ENCODE results near the gene KAT6B. TPM values are rescaled to one million over a fixed set of nuclear protein-coding genes. Genes with fewer than 3 reads are reported as not detected.

Gene KAT6B
- total and polyA plus RNA-seq, 10 of the 15 experiments (the other 5 are each of a cell fraction or from before 2014, with no cell fraction given), result 2.7 to 22.6 (median 15.7) TPM

- TF ChIP-seq, protein P1, sequence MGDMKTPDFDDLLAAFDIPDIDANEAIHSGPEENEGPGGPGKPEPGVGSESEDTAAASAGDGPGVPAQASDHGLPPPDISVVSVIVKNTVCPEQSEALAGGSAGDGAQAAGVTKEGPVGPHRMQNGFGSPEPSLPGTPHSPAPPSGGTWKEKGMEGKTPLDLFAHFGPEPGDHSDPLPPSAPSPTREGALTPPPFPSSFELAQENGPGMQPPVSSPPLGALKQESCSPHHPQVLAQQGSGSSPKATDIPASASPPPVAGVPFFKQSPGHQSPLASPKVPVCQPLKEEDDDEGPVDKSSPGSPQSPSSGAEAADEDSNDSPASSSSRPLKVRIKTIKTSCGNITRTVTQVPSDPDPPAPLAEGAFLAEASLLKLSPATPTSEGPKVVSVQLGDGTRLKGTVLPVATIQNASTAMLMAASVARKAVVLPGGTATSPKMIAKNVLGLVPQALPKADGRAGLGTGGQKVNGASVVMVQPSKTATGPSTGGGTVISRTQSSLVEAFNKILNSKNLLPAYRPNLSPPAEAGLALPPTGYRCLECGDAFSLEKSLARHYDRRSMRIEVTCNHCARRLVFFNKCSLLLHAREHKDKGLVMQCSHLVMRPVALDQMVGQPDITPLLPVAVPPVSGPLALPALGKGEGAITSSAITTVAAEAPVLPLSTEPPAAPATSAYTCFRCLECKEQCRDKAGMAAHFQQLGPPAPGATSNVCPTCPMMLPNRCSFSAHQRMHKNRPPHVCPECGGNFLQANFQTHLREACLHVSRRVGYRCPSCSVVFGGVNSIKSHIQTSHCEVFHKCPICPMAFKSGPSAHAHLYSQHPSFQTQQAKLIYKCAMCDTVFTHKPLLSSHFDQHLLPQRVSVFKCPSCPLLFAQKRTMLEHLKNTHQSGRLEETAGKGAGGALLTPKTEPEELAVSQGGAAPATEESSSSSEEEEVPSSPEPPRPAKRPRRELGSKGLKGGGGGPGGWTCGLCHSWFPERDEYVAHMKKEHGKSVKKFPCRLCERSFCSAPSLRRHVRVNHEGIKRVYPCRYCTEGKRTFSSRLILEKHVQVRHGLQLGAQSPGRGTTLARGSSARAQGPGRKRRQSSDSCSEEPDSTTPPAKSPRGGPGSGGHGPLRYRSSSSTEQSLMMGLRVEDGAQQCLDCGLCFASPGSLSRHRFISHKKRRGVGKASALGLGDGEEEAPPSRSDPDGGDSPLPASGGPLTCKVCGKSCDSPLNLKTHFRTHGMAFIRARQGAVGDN (IDR thresholded peaks at IDR 0.05), result no peak
- TF ChIP-seq NBN (IDR thresholded peaks at IDR 0.05), result 0 out of 2 replicates have a peak, but pooled peaks have one; percentile 20
- no peak for TF ChIP-seq TCF12 (IDR thresholded peaks at IDR 0.05; ENCODE audit: low read depth, low read length)
- TF ChIP-seq SIX5 (IDR thresholded peaks at IDR 0.05; ENCODE audit: low read depth, low read length, severe bottlenecking), result no peak
- no peak for TF ChIP-seq EED (IDR thresholded peaks at IDR 0.05; ENCODE audit: low read depth)
- TF ChIP-seq IKZF2 (IDR thresholded peaks at IDR 0.05), result peak in 1 of 2 experiments; percentile 18; a peak in 1 of 4 replicates
- TF ChIP-seq RB1 (IDR thresholded peaks at IDR 0.05; ENCODE audit: borderline replicate concordance), result 0 out of 2 replicates have a peak, but pooled peaks have one; percentile 9
- no peak for TF ChIP-seq JUND (IDR thresholded peaks at IDR 0.05; ENCODE audit: low read depth, low read length)
These were observed 1.5 kb upstream of the KAT6B start (continued) for GRCh38 chr10:74824900-74825370.
